Pons (tissue), 1 donor: ENCODE data around the gene SDK2.
"Not testable (repeated sequence)": the region's sequence is repeated elsewhere in the genome, so short reads cannot be mapped to it uniquely, and the experiment has no call there.

Experiments
- DNase-seq: peaks from one replicate; pipeline ENCODE4 v3.0.0-alpha.2; 2016; ENCODE audit warnings: low spot score

Gene SDK2

GRCh38 chr17:73453494-73453893 is 190.8 kb downstream of the SDK2 start:
- not testable (repeated sequence) for DNase-seq

- DNase-seq: no peak
Observed at GRCh38 chr17:73453090-73453489, 191.2 kb downstream of the SDK2 start.

DNA sequence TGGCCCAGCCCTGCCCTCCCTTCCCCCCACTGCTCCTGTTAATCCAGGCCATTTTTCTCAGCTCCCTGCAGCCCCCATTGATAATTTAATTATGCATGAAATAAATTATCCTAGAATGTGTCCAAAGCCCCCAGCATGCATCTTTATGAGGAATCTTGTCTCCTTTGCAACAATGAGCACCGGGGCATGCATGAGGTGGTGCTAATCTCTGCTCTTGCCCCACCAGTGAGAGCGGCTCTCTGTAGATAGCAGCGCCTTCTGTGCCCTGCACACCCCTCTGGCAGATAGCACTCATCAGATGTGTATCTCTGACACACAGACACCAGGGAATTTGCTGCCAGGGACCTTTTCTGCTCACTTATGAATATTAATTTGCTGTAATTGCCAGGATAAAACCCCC is 192.2 kb downstream of the SDK2 start:
- no peak for DNase-seq

- DNase-seq: no peak
Observed at GRCh38 chr17:73447319-73447718, 196.9 kb downstream of the SDK2 start.

GRCh38 chr17:73446617-73447016 is 197.6 kb downstream of the SDK2 start:
- DNase-seq: no peak

- DNase-seq: no peak
Observed at GRCh38 chr17:73445466-73445865, 198.8 kb downstream of the SDK2 start.

- DNase-seq: no peak
Observed at GRCh38 chr17:73444021-73444420, 200.2 kb downstream of the SDK2 start.

DNA sequence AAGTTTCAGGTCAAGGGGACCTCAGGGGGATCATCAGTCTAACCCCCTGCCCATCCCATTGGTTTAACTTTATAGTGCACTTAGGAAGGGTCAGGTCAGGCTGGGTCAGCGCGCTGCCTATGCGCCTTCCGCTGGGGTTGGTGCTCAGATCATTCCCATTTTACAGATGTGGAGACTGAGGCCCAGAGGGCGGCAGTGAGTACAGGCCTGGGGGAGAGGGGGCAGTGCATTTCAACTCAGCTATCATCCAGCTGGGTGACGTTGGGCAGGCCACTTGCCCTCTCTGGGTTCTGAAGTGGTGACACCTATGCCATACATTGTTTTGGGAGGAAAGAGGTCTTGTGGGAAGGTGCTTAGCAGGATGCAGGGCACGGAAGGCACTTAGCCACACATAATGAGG is 204.6 kb downstream of the SDK2 start:
- no peak for DNase-seq

GRCh38 chr17:73437826-73438225 is 206.4 kb downstream of the SDK2 start:
- DNase-seq: no peak

DNA sequence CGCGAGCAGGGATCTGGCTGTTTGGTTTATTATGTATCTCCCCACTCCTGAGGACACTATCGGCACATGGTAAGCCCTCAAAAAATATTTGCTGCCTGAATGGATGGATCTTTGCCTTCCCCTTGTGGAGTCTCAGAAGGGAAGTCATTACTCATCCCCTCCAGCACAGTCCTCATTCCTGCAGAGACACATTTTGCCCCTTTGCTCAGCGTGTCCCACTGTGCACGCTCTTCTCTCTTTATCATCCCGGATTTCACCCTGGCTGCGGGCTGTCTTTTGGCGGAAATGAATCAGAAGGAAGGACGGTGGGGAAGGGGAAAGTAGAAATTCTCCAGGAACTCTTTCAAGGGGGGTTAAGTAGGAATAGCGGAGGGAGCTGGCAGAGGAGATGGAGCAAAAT is 207.3 kb downstream of the SDK2 start:
- no peak for DNase-seq

- DNase-seq: no peak
Observed at GRCh38 chr17:73435412-73435811, 208.8 kb downstream of the SDK2 start.

GRCh38 chr17:73434154-73434553 is 210.1 kb downstream of the SDK2 start:
- no peak for DNase-seq

DNA sequence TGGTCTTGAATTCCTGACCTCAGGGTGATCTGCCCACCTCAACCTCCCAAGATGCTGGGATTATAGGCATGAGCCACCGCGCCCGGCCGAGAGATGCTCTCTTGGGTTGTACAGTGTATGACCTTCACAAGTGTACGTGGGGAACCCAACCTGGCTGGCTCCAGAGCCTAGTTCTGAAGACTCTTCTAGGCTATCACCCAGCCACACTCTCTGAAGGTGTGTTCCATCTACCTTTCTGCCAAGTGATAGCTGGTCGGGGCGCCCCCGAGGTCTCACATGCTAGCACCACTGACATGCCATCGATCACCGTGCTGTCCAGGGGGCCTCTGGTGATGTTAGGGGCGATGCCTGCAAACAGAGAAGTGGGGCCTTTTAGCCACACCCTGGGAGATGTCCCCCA is 210.7 kb downstream of the SDK2 start:
- DNase-seq: no peak

DNA sequence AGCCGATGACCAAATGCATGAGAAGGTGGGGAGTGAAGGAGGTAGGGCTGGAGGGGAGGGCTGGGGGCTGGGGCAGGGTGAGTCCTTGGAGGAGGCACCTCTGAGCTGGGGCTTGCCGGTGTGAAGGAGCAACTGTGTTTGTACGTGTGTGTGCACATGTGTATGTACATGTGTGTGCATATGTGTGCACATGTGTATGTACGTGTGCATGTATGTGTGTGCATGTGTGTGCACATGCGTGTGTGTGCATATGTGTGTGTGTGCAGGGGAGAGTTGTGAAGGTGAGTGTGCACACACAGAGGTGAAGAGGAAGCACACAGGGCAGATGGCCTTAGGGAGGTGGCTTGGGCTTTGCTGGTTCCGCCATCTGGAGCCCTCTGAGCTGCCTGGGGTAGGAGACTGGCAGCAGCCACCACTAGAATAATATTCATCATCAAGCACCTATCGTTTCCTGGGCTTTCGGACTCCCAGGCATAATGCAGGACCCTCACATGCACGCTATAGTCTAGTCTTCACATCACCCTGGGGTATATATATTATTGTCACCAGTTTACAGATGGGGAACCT is 211.5 kb downstream of the SDK2 start:
- DNase-seq: no peak

- no peak for DNase-seq
Observed at GRCh38 chr17:73431401-73432205, 212.6 kb downstream of the SDK2 start.

- DNase-seq: no peak
Observed at GRCh38 chr17:73430848-73431247, 213.4 kb downstream of the SDK2 start.

- DNase-seq: no peak
Observed at GRCh38 chr17:73430165-73430680, 214.0 kb downstream of the SDK2 start.

DNA sequence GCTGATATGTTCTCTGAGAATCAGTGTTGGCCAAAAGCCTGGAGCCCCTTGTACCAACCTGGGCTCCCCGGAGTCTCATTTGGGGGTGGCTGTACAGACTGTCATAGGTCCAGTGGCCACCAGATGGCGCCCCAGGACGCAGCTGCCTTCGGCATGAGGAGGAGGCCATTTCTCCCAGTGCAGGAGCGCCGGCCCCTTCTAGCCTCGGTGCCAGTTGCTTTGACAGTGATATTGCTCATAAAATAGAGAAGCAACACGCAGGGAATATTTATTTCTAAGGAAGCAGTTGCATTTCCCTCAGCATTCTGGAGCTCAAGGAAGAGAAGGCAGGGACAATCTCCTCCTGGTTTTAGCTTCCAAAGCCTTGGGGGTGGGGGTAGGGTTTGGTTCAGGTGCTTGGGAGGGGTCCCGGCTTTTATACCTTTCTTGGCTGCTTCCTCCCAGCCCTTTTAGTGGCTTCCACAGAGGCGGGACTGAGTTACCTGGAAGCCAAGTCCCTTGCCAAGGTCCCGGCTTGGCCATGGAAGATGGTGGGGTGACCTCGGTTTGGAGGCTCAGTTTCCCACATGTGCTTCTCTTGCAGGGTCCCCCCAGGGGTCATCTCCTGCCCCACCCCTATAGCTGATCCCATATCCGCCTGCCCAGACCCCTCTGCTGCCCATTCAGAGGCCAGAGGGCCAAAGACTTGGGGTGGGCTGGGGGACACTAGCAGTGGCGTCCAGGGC is 214.6 kb downstream of the SDK2 start:
- peak; percentile 72 for DNase-seq

DNA sequence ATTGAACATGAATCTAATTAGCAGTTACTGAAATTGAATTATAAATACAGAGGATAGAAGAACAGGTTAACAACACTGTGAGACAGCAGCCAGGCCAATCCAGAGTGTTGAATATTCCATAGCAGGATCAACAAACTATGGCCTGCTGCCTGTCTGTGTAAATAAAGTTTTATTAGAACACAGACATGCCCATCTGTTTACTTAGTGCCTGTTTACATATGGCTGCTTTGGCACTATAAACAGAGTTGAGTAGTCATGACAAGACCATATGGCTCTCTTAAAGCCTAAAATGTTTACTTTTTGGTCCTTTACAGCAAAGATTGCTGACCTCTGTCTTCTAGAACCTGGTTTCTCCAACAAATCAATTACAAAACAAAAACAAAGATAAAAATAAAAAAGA is 217.0 kb downstream of the SDK2 start:
- no peak for DNase-seq

GRCh38 chr17:73424571-73424970 is 219.7 kb downstream of the SDK2 start:
- no peak for DNase-seq

- DNase-seq: no peak
Observed at GRCh38 chr17:73423806-73424205, 220.4 kb downstream of the SDK2 start.

DNA sequence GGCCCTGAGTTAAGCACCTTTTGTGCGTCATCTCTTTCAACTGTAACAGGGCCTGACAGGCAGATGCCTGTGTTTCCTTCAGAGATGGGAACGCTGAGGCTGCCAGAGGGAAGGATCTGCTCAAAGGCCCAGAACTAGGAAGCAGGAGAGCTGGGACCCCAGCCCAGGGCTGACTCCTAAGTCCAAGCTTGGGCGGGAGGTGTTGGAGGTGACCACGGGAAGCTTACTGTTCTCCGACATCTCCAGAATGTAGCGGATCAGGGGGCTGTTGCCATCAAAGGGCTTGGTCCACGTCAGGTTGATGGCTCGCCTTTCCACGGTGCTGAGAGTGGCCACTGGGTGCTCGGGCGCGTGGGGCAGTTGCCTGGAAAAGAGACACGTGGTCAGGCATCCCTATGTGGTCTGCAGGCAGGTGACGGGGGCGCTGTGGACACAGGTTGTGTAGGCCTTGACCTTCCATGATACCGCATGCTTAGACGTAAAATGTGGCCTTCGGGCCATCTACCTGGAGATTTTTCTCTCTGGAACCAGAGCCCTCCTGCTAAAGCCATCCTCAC is 221.0 kb downstream of the SDK2 start:
- DNase-seq: no peak

DNA sequence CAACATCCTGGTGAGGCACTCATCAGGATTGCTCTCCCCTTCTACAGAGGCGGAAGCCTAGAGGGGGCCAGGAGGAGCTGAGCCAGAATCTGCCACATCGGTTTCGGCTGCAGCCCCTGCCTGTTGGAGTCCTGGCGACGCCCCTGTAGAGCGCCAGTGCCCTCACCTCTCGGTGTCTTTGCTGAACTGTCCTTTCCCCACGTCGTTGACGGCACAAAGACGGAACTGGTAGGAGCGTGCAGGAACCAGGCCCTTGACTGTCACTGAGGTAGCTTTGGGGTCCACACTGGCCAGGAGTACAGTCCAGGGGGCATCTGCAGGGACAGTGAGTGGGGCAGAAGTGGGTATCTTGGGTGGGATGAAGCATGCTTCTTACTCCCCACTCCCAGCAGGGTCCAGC is 222.1 kb downstream of the SDK2 start:
- no peak for DNase-seq
